ENCODE data around the gene MFAP4.
"Not testable (repeated sequence)": the region's sequence is repeated elsewhere in the genome, so short reads cannot be mapped to it uniquely, and the experiment has no call there.

MFAP4 gene

DNA sequence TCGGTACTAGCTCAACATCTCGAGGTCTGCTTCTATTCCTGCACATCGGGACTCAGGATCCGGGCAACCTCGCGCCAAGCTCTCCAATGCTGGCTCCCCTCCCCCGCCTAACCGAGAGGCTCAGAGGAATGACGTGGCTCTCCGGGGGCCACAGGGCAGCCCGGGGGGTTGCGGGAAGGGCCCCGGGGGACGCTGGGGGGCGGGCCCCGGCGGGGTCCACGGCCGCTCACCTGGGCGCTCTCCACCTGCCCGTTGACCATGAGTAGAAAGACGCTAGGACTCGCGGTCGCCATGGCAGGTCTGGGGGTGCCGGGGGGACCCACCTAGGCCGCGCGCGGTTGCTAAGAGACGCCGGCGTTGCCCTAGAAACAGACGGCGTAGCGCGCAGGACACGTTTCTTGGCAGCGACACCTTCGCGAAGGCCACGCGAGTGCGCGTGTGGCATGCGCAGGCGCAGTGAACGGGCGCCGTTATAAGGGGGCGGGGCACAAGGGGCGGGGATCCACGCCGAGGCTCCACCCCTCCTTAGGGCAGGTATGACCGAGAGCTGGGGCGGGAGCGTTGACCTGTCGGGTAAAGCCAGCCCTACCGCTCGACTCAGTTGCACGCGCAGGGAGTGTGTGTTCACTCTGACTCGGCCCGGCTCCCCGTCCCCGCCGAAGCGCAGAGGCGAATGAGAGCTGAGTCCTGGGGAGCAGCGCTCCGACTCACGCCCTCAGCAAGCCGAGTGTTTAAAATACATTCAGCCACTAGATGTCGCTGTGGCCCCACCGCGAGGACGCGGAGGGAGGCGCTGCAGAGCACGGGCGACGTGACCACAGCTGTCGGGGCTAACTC is 24.5 kb downstream of the MFAP4 start, which contains the start of gene B9D1:
Gene B9D1 (minus strand): TSS at position 447 of the 837 bp plus-strand sequence. CDS start 154 bp downstream, at position 293.
- peak within 1 kb of the TSS; percentile 41 to 82 (median 56) for H3K4me3 ChIP-seq
- H3K27ac ChIP-seq, result peak within 1 kb of the TSS; percentile 24 to 91 (median 73)

DNA sequence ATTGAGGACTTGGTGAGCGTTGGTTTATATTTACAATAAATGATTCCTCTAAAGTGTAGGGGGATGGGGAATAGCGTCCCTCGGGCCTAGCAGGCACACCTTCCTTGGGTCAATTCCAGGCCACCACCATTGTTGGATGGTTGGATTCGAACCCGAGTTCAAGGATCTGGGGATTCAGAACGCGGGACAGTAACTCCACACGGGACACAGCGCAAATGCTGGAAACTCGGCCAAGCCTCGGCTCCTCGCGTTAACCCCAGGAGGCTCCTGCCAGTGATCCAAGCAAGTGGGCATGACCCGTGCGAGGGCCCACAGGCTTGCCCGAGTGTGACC is 25.1 kb downstream of the MFAP4 start:
- H3K4me3 ChIP-seq, result peak overlapping the region; percentile 41 to 82 (median 56)
- peak overlapping the region in 18 of 21 experiments; percentile 45 to 91 (median 74) for H3K27ac ChIP-seq

DNA sequence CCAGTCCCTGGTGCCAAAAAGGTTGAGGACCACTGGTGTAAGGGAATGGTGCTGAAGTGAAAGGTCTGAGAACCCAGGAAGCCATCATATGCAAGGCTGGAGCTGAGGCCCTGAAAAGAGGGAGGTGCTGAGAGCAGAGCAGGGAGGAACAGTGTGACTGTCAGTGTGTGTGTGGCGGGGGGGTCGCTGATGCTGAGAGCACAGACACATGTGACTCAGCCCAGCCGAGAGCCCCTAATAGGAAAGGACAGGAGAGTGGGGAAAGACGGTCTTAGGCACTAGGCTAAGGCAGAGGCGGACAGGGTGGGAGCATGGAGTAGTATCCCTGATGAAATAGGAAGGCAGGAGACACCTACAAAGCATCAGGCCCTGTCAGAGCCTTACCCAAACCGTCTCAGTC is 25.7 kb downstream of the MFAP4 start:
- no peak overlapping the region for H3K4me3 ChIP-seq
- H3K27ac ChIP-seq, result no peak overlapping the region

DNA sequence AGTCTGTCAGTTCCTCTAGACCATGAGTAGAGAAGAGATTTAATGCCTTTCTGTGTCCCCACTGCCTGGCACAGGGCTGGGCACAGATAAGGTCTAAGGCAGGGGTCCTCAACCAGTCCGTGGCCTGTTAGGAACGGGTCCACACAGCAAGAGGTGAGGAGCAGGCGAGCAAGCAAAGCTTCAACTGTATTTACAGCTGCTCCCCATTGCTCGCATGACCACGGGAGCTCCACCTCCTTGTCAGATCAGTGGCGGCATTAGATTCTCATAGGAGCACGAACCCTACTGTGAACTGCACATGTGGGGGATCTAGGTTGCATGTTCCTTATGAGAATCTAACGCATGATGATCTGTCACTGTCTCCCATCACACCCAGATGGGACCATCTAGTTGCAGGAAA is 26.2 kb downstream of the MFAP4 start:
- Histone ChIP-seq H3K27ac (no peak overlapping the region), H3K4me3 (no peak overlapping the region)

DNA sequence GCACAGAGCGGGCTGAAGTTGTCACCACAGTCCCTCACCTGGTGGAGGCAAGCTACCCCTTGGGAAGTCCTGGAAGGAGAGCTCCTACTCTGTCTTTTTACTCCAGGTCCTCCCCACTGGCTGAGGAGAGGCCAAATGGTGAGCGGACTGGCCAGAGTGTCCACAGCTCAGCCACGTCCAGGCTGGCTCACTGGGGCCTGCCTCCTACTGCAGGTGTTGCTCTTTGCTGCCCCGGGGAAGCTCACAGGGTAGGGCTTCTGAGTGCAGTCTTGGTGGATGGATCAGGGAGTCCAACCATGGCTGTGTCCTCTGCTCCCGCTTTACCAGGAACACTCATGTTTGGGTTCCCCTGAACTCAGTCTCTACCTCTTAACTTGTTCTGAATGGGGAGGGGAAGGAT is 27.1 kb downstream of the MFAP4 start:
- no peak overlapping the region for H3K4me3 ChIP-seq
- no peak overlapping the region for H3K27ac ChIP-seq

DNA sequence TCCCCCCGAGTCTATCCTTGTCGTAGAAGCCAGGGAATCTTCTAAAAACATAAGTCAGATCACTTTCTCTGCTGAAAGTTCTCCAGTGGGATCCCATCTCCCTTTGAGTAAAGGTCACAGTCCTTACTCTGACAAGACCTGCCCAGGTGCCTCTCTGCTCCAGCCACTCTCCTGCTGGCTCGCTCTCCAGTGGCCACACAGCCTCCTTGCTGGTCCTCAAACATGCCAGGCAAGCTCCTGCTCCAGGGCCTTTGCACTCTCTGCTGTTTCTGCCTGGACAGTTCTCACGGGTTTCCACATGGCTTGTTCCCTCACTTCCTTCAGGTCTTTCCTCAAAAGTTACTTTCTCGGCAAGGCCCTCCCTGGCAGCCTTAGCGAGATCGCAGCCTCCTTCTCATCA is 27.8 kb downstream of the MFAP4 start:
- Histone ChIP-seq H3K4me3 (no peak overlapping the region), H3K27ac (no peak overlapping the region)

DNA sequence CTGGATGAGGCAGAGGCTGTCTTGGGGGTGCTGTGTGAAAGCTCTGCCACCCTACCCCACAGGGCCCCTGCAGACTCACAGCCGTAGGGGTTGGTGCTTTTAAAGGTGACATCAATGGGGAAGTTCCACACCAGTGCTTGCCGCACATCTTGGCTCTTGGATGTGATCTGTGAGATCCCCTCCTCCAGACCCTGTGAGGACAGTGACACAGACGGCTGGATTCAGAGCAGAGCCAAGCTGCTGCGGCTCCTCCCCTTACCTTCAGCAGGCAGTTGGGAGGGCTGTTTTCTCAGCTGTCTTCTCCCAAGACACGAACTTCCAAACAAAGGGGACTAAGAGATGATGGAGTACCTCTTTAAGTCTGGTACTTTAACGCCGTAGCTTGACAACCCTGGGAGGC is 29.2 kb downstream of the MFAP4 start:
- Histone ChIP-seq H3K27ac (no peak overlapping the region), H3K4me3 (no peak overlapping the region)

DNA sequence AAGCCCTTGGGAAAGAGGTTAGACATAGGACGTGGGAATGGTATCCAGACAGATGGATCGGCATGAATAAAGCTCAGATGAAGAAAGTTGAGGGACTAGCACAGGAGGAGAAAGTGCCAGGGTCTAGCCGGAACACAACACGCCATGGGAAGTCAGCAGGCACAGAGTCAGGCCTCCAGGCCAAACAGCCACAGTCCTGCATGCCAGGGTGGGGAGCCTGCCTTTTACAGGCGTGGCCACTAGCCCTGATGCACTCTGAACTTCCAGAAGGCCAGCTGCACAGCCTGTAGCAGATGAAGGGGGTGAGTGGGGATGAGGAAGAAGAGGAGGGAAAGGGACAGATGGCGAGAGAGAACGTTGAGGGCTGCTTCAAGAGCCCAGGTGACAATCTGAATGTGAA is 29.6 kb downstream of the MFAP4 start:
- Histone ChIP-seq H3K4me3 (no peak overlapping the region), H3K27ac (no peak overlapping the region)

DNA sequence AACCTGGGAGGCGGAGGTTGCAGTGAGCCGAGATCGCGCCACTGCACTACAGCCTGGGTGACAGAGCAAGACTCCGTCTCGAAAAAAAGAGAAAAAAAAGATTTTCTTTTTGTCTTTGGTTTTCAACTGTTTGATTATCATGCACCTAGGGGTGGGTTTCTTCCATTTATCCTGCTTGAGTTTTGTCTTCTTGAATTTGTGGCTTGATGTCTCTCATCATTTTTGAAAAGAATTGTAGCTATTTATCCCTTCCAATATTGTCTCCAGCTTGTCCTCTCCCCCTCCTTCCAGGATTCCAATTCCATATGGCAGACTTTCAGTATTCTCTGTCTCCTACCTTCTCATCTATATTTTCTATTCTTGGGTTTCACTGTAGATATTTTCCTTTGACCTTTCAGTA is 32.2 kb downstream of the MFAP4 start:
- Histone ChIP-seq H3K27ac (no peak overlapping the region), H3K4me3 (no peak overlapping the region)

DNA sequence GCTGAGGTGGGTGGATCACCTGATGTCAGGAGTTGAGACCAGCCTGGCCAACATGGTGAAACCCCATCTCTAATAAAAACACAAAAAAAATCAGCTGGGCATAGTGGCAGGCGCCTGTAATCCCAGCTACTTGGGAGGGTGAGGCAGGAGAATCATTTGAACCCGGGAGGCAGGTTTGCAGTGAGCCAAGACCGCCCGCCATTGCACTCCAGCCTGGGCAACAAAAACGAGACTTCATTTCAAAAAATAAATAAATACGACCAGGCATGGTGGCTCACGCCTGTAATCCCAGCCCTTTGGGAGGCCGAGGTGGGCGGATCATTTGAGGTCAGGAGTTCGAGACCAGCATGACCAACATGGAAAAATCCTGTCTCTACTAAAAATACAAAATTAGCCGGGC is 33.6 kb downstream of the MFAP4 start:
- H3K27ac ChIP-seq, H3K4me3 ChIP-seq: not testable (repeated sequence)

DNA sequence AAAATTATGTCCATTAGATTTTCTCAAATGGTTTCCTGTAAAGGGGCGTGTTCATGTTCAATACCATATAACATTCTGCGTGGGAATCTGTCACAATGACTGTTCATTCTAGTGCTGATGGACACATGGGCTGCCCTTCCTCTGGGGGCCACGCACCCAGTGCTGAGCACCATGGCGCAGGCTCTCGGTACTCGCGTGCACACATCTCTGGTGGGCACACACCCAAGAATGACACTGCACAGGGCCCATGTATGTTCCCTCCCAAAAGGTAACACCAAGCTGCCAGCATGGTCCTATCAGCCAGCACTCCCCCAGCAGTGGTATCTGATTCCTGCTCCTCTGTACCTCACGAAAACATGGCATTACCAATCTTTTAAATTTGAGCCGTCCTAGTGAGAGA is 38.2 kb downstream of the MFAP4 start:
- Histone ChIP-seq H3K27ac (peak overlapping the region in 11 of 21 experiments; percentile 1 to 83 (median 16)), H3K4me3 (no peak overlapping the region)

DNA sequence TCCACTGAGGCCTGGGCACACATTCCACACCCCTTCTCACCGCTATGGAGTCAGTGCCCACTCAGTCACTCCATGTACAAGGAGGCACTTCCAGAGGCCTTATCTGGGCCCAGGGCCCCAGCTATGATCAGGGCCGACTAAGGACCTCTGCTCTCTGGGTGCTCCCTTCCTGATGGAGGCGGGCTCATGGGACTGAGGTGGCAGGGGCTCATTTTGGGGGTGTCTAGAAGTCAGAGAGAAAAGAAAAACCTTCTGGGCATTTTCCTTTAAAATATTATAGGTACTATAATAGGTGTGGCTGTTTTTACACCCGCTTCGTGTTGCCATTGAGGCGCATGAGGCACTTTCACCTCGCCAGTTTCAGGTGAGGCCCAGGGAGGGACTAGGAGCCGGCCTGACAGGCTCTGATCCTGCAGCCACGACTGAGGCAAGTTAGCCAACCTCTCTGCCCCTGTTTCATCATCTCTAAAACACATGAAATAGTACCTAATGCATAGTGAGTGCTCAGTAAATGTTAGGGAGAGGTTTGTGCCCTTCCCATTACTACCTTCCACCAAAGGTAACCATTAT is 38.8 kb downstream of the MFAP4 start:
- peak overlapping the region in 18 of 21 experiments; percentile 52 to 85 (median 76) for H3K27ac ChIP-seq
- H3K4me3 ChIP-seq, result no peak overlapping the region

DNA sequence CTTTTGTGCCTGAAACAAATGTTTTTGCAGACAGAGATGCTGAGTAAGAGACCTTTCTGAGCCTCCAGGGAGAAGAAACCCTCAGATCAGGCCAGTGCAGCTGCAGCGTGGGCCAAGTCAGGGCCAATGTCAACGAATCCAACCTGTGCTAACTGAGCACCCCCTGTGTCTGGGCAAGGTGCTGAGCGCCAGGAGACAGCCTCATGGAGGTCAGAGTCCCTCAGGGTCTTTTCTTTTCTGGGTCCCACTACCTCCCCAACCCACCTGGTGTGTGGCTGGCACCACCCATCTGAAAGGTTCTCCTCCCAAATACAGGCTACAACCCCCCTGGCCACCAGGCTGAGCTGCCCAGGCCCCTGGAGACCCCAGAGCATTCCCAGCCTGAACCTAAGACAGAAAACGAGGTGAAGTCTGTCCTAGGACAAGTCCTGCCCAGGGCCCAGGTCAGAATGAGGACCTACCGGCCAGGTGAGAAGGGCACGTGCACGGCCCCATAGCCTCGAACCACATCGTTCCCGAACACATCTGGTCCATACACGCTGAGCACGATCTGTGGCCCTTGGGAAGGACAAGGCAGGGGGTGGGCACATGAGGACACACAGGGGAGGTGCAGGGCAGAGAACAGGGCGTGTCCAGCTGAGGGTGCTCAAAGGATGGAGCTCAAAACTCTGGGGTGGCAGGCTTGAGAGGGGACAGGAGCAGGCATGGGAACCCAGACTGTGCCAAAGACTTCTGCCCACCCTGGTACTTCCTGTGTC is 39.5 kb downstream of the MFAP4 start:
- peak overlapping the region in 19 of 21 experiments; percentile 4 to 85 (median 75) for H3K27ac ChIP-seq
- no peak overlapping the region for H3K4me3 ChIP-seq

DNA sequence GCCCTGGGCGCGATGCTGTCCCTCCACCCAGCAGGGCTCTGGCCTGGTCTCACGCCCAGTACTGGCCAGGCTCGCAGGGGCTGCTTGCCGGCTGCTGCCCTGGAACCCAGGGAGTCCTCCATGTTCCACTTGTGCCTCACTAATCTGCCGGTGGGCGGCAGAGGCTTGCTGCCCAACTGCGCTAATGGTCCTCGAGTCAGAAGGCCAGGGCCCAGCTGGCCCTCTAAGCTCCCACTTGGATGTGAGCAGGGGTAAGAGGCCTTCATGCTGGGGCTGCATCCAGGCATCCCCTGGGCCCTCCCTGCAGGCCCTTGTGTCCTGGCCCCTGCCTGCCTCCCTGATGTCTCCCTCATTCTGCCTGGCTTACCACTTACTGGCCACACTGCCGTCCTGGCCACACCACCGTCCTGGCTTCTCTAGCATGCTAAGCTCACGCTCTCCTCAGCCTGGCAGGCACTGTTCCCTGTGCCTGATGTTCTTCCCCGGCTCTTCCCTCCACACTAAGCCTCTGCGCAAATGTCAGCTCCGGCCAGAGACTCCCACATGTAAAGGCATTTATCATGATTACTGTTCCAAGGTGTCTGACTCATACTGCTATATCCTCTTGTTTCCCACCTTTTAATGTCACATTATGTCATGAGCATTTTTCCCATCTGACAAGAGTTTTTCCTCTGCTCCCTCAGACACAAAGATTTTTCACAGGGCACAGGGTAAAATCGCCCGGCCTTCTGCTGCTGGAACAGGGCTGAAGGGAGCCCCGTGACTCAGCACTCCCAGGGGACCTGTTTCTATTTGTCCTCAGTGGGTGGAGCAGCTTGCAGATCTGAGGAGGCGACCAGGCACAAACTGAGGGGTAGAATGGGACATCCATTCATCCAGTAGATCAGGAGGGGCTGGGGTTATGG is 40.4 kb downstream of the MFAP4 start:
- Histone ChIP-seq H3K27ac (peak overlapping the region in 20 of 21 experiments; percentile 4 to 85 (median 76)), H3K4me3 (no peak overlapping the region)

DNA sequence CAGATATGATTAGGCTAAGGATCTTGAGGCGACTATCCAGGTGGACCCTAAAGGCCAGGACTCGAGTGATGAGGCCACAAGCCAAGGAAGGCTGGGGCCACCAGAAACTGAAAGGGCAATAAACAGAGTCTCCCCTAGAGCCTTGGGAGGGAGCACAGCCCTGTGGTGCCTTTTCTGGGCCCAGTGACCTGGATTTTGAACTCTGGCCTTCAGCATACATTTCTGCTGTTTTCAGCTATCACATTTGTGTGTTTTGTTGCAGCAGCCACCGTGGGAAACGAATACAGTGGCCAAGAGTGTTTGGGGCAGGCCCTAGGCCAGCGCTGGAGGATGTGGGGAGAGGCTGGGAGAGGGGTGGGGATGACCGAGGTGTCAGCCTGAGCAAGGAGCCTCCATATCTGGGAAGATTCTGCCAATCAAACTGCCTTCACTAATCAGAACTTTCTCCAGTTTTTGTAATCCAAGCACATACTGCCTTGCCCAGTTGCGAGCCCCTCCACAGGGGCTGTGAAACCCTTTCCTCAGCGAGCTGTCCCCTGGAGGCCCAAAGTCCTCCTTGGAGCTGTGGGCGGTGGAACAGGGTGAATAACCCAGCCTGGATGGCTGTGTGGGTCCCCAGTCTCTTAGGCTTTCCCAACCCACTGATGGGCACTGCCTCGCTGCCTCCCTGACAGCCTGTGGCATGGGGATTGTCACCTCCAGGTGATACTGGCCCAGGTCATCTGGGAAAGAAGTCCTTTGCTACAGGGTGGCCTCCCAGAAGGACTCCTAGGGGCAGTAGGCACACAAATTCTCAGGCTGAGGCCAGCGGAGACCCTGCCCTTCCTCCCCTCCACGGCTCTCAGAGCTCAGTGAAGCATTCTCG is 41.3 kb downstream of the MFAP4 start:
- Histone ChIP-seq H3K27ac (peak overlapping the region in 19 of 21 experiments; percentile 26 to 85 (median 76)), H3K4me3 (no peak overlapping the region)

DNA sequence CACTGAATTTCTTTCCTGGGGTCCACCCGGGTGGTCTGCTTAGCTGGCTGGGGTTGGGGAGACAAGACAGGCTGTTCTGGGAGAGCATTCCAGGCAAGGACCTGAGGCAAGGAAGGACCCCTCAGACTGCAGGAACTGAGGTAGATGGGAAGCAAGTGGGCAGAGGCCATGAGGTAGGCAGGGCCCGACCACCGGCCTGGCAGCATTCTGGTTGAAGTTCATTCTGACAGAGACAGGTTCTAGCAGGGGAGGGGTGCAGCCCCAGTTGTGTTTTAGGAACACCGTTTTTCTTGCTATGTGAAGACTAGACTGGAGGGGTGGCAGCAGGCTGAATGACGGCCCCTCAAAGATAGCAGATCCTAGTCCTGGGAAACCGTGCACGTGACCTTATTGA is 41.9 kb downstream of the MFAP4 start:
- H3K27ac ChIP-seq, result peak overlapping the region in 6 of 21 experiments; percentile 0 to 83 (median 72)
- H3K4me3 ChIP-seq, result no peak overlapping the region

DNA sequence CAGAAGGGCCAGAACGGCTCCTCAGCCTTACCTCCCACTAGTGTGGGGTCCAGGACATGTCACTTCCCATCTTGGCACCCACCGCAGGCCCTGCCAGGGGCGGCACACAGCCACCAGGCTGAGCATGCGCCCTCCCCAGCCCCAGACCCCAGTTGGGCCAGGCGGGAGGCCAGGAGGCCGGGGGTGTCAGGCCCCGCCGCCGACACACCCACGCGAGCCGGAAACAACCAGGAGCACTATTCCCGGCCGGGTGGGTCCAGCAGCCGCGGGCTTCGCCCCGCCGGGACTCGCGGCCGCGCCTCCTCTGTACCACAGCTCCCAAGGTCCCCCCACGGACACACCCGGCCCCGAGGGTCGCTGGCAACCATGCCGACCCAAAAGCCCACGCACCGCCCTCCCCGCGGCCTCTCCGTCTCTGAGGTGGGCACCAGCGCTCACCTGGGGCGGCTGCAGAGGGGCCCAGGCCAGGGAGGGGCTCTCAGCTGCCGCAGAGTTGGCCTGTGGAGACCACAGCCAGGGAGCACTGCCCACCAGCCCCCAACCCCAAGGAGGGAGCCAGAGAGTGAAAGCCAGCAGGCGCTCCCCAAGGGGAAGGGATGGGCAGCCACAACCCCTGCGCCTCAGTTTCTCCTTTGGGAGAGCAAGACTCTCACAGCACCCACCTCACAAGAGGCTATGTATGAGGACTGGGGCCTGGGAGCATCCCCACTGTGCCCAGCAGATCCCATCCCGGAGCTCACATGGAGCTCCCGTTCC is 42.5 kb downstream of the MFAP4 start:
- Histone ChIP-seq H3K4me3 (no peak overlapping the region), H3K27ac (peak overlapping the region in 6 of 21 experiments; percentile 0 to 78 (median 43))

DNA sequence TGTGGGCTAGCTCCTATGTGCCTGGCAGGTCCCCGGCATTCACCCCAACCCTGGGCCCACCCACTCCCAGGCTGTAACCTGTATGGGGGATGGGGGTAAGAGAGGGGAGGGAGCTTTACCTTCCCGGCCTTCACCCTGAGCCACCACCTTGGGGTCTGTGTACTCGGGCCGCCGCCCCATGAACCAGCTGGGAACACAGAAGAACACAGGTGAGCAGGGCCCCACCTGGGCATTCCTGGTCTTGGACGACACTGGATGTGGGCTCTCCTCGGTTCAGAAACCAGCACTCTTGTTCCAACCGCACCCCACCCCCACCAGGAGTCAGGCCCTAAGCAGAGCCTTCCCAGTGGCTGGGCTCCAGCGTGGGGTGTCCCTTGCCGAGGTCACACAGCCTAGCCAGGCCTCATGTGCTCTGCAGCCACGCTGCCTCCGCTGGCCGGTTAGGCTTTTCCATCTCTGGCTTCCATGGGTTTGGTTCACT is 43.3 kb downstream of the MFAP4 start:
- H3K4me3 ChIP-seq, result no peak overlapping the region
- peak overlapping the region in 6 of 21 experiments; percentile 0 to 78 (median 36) for H3K27ac ChIP-seq

Measured in skin epidermis (tissue), 12 donors.